Measurements from ENCODE around the gene FIBIN. TPM values are rescaled to one million over a fixed set of nuclear protein-coding genes. Genes with fewer than 3 reads are reported as not detected.

FIBIN gene
- polyA plus RNA-seq, 4 donors: 13.6 to 93.3 (median 25.6) TPM

GRCh38 chr11:27018902-27019529, 25.1 kb downstream of the FIBIN start:
- DNase-seq (ENCODE audit: low read depth in 4 of 4, low spot score in 3 of 4): no peak

DNA sequence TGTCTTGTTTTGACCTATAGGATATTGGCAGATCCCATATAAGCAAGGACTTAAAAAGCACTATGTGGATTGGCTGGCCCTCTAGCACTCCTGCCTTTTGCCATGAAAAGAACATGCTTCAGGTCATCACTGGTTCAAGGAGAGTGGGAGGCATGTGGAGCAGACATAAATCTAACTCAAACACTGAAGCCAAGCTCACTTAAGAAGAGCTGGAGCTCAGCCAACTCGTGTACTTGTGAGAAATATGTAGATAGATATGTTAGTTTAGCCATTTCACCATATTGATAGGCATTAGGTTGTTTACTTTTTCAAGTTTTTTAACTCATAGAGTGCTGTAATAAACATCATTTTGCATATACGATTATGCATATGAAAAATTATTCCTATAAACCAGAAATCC, 26.8 kb downstream of the FIBIN start:
- no peak for DNase-seq (ENCODE audit: low read depth in 4 of 4, low spot score in 3 of 4)

DNA sequence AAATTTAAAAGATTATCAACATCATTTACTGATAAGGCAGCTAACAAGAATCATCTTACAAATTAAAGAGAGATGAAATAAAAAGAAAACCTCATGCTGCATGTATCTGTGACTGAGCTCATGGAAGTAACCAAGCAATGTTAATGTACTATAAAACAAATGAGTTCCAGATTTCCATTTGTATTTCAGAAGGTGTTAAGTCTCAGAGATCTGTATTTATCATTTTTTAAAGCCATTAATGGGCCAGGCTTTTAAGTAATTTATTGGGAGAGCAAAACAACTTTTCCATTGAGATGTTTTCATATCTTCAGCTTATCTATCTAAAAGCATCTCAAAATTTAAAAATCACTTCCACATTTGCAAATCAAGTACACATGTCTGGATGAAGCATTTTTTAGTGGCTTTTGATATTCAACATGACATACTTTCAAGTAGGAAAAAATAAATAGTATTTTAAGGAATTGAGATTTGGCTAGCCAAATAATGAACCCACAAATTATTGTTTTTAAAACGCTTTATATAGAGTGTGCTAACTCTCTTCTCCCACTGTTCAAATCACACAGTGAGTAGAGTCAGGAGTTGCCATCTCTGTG, 28.8 kb downstream of the FIBIN start:
- DNase-seq (ENCODE audit: low read depth in 4 of 4, low spot score in 3 of 4): no peak

GRCh38 chr11:27024865-27025264, 31.0 kb downstream of the FIBIN start:
- no peak for DNase-seq (ENCODE audit: low read depth in 4 of 4, low spot score in 3 of 4)

- DNase-seq (ENCODE audit: low read depth in 4 of 4, low spot score in 3 of 4): no peak
Observed at GRCh38 chr11:27025312-27025955, 31.5 kb downstream of the FIBIN start.

- no peak for DNase-seq (ENCODE audit: low read depth in 4 of 4, low spot score in 3 of 4)
Observed at GRCh38 chr11:27025957-27026733, 32.2 kb downstream of the FIBIN start.

DNA sequence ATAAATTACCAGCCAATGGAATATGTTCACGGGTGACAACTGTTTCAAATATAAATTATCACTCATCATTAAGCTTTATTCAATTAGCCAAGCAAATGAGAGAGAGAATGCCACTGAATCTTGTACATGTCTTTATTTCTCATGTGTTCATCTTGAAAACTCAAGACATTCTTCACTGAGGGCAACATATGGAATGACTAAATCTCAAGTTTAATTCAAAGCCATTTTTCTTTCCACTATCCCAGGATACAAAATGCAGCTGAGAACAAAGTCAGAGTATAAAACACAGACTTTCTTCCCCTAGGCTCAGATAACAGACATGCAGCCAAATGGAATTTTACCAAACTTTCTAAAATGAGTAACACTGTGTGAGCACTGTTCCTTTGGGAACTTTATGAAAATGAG, 34.7 kb downstream of the FIBIN start:
- peak; percentile 26 to 41 (median 36) for DNase-seq (ENCODE audit: low read depth in 4 of 4, low spot score in 3 of 4)

- no peak for DNase-seq (ENCODE audit: low read depth in 4 of 4, low spot score in 3 of 4)
Observed at GRCh38 chr11:27029966-27030365, 36.1 kb downstream of the FIBIN start.

DNA sequence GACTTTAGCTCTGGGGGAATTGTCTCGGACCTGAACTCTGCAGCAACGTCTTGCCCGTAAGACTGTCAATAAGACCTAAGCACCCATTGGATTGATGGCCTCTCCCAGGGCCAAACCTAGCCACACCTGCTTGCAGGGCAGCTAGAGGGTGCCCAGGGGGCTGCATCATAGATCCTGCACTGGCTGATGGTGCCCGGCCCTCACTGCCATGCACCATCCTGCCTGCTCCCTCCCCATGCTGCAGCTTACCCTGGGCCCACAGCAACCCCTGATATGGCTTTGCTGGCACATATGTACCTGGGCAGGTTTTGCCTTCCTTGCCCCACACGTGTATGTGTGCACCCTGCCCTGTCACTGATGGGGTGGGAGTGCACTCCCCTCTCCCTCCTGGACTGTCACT, 37.8 kb downstream of the FIBIN start:
- no peak for DNase-seq (ENCODE audit: low read depth in 4 of 4, low spot score in 3 of 4)

DNA sequence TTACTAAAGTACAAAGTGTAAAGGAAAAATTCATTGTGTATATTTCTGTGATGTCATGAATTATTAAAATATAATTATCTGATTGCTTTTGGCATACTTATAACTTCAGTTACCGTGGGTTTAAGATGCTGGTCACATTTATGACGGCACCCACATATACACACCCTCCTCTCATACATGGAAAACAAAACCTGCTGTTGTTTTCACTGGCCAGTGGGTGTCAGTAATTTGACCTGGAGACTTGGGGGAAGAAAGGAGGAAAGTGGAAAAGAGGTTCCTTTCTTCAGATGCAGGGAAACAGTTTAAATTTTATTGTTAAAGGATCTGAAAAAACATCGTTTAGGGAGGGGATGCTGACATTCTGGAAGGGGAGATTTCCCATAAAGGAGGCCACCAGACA, 46.0 kb downstream of the FIBIN start:
- no peak for DNase-seq (ENCODE audit: low read depth in 4 of 4, low spot score in 3 of 4)

GRCh38 chr11:27040302-27041115, 46.6 kb downstream of the FIBIN start, which contains the start of gene BBOX1:
TSS of gene BBOX1 (plus strand) at chr11:27040815. CDS start at chr11:27055431, 14,616 bp downstream.
- DNase-seq (ENCODE audit: low read depth in 4 of 4, low spot score in 3 of 4): no peak

GRCh38 chr11:27041141-27041899, 47.4 kb downstream of the FIBIN start:
- DNase-seq (ENCODE audit: low read depth in 4 of 4, low spot score in 3 of 4): no peak

Other genes with a start within 250 kb of the FIBIN start
- gene BBOX1, start 46.7 kb downstream of the FIBIN start, polyA plus RNA-seq (ENCODE audit: insufficient read length in 4 of 4): 10 to 100 TPM in 3 of 4 donors, 1 to 10 TPM in 1; 1.3 to 62.2 (median 38.4) TPM